Tibial nerve (tissue), 4 donors: Measurements from ENCODE around the gene AOAH.

Experiments used
- EP300 ChIP-seq, 2 donors: sonication (generic); formaldehyde crosslinking; IDR thresholded peaks; one replicate each; pipeline ENCODE4 v1.6.1; 2017; ENCODE audit warnings: antibody characterized with exemption in 2 of 2, mild to moderate bottlenecking in 1 of 2
- POLR2A ChIP-seq, 2 donors: fragments of 450-650 bp; IDR thresholded peaks; one replicate each; pipeline ENCODE4 v1.6.1; 2017; ENCODE audit warnings: antibody characterized with exemption in 2 of 2, mild to moderate bottlenecking in 2 of 2, moderate library complexity in 2 of 2
- TF ChIP-seq, protein P1 (sequence below), 5 experiments: fragments of 200-600 bp in 3 of 5; fragments of 450-650 bp in 2 of 5; sonication (generic) in 3 of 5; IDR thresholded peaks; one replicate each; pipeline ENCODE4 v1.5.1; 2016 to 2019; ENCODE audit warnings: antibody characterized with exemption in 5 of 5, mild to moderate bottlenecking in 3 of 5, moderate library complexity in 2 of 5

DNA sequence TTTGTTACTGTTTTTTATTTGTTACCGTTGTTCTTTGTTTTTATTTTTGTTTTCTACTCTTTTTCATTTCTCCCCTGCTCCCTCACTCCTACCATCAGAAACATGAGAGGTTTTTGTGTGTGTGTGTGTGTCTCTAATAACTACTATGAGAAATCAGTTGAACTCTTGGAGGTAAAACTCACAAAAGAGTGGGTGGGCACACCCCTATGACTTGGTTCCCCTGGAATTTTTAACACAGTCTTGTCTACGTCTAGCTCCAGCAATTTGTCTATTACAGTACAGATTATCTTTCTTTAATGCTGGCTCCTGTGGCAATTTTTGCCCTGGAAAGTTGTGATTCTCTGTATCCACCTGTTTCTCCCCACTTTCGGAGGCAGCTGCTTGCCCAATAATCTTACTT, 56.2 kb downstream of the AOAH start:
- TF ChIP-seq, protein P1, sequence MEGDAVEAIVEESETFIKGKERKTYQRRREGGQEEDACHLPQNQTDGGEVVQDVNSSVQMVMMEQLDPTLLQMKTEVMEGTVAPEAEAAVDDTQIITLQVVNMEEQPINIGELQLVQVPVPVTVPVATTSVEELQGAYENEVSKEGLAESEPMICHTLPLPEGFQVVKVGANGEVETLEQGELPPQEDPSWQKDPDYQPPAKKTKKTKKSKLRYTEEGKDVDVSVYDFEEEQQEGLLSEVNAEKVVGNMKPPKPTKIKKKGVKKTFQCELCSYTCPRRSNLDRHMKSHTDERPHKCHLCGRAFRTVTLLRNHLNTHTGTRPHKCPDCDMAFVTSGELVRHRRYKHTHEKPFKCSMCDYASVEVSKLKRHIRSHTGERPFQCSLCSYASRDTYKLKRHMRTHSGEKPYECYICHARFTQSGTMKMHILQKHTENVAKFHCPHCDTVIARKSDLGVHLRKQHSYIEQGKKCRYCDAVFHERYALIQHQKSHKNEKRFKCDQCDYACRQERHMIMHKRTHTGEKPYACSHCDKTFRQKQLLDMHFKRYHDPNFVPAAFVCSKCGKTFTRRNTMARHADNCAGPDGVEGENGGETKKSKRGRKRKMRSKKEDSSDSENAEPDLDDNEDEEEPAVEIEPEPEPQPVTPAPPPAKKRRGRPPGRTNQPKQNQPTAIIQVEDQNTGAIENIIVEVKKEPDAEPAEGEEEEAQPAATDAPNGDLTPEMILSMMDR (IDR thresholded peaks at IDR 0.05): no peak
- no peak for TF ChIP-seq POLR2A (IDR thresholded peaks at IDR 0.05)
- no peak for TF ChIP-seq EP300 (IDR thresholded peaks at IDR 0.05)
